HG03095 (cell line): ENCODE data around the gene KRT25.

Source experiments
- ATAC-seq: cut with Tn5 transposase; IDR thresholded peaks from one replicate; pipeline ENCODE4 v1.9.1; 2021; ENCODE audit warnings: moderate library complexity; ENCODE audit not compliant: unreplicated experiment

KRT25 gene

GRCh38 chr17:40699371-40699770, 55.8 kb downstream of the KRT25 start:
- no peak for ATAC-seq
